Ovary (tissue), 9 donors: ENCODE results near the gene CCBE1. TPM values are rescaled to one million over a fixed set of nuclear protein-coding genes. Genes with fewer than 3 reads are reported as not detected.

ENCODE experiments used
- DNase-seq, 5 donors: peaks; one replicate each; pipeline ENCODE4 v3.0.0-alpha.2; 2019 to 2020
- H3K27ac ChIP-seq, 2 donors: fragments of 200-600 bp; one replicate each; pipeline versions ENCODE4 v1.5.1 to v1.8.0; 2019 to 2022
- H3K27me3 ChIP-seq: fragments of 200-600 bp; one replicate; pipeline ENCODE4 v1.8.0; 2022
- H3K36me3 ChIP-seq: fragments of 200-600 bp; sonication (generic); one replicate; pipeline ENCODE4 v1.5.1; 2019
- H3K4me1 ChIP-seq: one replicate; pipeline ENCODE4 v1.8.1; 2013; ENCODE audit warnings: mild to moderate bottlenecking, moderate library complexity; ENCODE audit not compliant: insufficient read depth
- H3K4me3 ChIP-seq: fragments of 200-600 bp; sonication (generic); one replicate; pipeline ENCODE4 v1.5.1; 2017
- H3K9me3 ChIP-seq, 2 donors: fragments of 200-600 bp in 1 of 2; sonication (generic) in 1 of 2; one replicate each; pipeline versions ENCODE4 v1.5.1 to v1.8.1; 2013 to 2019; ENCODE audit warnings: mild to moderate bottlenecking in 1 of 2, moderate library complexity in 1 of 2
- EP300 ChIP-seq: sonication (generic); formaldehyde crosslinking; IDR thresholded peaks from one replicate; pipeline ENCODE4 v1.6.1; 2017; ENCODE audit warnings: antibody characterized with exemption
- POLR2A ChIP-seq: fragments of 450-650 bp; IDR thresholded peaks from one replicate; pipeline ENCODE4 v1.6.1; 2017; ENCODE audit warnings: antibody characterized with exemption, mild to moderate bottlenecking, moderate library complexity
- WGBS, 3 donors: extraction: QIAGEN DNeasy Blood & Tissue Kit in 1 of 3; methylation state at CpG; one replicate each; pipeline versions ENCODE4 v1.1.5 to v1.1.7; 2013 to 2017; 5-methylcytosine and 5-hydroxymethylcytosine counted together
- intact Hi-C, 4 donors: fragments of 100-400 bp; cut with DNase I; formaldehyde crosslinking; loops; one replicate each; pipeline versions ENCODE4 v1.11.0 to v1.15.1; 2022 to 2023
- polyA plus RNA-seq, 2 donors: library from polyadenylated mRNA; stranded (reverse); fragments of 200-250 nt in 1 of 2; fragments of 350-450 nt in 1 of 2; fragmentation: Illumina TruSeq in 1 of 2; extraction: RNeasy Lipid Tissue Mini Kit (QIAGEN cat#74804) in 1 of 2; gene quantifications; one replicate each; pipeline ENCODE4 v1.2.3, GENCODE V29; 2013 to 2014
- total RNA-seq, 7 donors: library from RNA; depleted of rRNA in 2 of 7; stranded (reverse); fragments of >200 nt in 2 of 7; fragmentation: NEBNext Ultra II Directional in 3 of 7; extraction: Animal tissue kit (Norgen Biotek cat#: 25700) in 3 of 7; gene quantifications; one replicate each; pipeline versions ENCODE4 v1.1.0 to v1.2.4, GENCODE V29; 2016 to 2023
- TF ChIP-seq, protein P1 (sequence below), 3 donors: fragments of 450-650 bp in 2 of 3; fragments of 200-600 bp in 1 of 3; IDR thresholded peaks; one replicate each; pipeline versions ENCODE4 v1.5.1 to v1.8.0; 2016 to 2022; ENCODE audit warnings: antibody characterized with exemption in 3 of 3, mild to moderate bottlenecking in 1 of 3
- donor health status: DM: no; HTN: no; CAD: no; lungs with moderate emphysema.
- donor health status: DM: no; HTN: no; CAD: no.
- donor health status: Bipolar disorder and iron deficiency.
- donor health status: DM: yes; HTN: yes; CAD: no.
- donor health status: DM: no; HTN: no; CAD: no.
- donor health status: DM: yes; HTN: yes; CAD: no.

The CCBE1 gene
- total and polyA plus RNA-seq, 9 donors: 15.9 to 109 (median 43.9) TPM

GRCh38 chr18:59610546-59611140 is 86.6 kb downstream of the CCBE1 start:
- H3K9me3 ChIP-seq: no peaks in the 10 kb centered on the region
- peaks cover 29% of the 10 kb centered on the region for H3K4me1 ChIP-seq
- no peak overlapping the region for H3K27ac ChIP-seq
- no peak for TF ChIP-seq POLR2A
- TF ChIP-seq, protein P1, sequence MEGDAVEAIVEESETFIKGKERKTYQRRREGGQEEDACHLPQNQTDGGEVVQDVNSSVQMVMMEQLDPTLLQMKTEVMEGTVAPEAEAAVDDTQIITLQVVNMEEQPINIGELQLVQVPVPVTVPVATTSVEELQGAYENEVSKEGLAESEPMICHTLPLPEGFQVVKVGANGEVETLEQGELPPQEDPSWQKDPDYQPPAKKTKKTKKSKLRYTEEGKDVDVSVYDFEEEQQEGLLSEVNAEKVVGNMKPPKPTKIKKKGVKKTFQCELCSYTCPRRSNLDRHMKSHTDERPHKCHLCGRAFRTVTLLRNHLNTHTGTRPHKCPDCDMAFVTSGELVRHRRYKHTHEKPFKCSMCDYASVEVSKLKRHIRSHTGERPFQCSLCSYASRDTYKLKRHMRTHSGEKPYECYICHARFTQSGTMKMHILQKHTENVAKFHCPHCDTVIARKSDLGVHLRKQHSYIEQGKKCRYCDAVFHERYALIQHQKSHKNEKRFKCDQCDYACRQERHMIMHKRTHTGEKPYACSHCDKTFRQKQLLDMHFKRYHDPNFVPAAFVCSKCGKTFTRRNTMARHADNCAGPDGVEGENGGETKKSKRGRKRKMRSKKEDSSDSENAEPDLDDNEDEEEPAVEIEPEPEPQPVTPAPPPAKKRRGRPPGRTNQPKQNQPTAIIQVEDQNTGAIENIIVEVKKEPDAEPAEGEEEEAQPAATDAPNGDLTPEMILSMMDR (IDR thresholded peaks at IDR 0.05): no peak
- TF ChIP-seq EP300: no peak
- no peaks in the 10 kb centered on the region for H3K27me3 ChIP-seq
- WGBS, 3 donors: 76 to 93% (median 92%) methylated on average over 5 of the region's 5 CpGs
- no peak overlapping the region for H3K4me3 ChIP-seq
- no peaks in the 10 kb centered on the region for H3K36me3 ChIP-seq
- intact Hi-C loops: loop anchor here in 1 of 4 donors (10.0 kb wide), 1 partner anchor 96 kb away; no protein-coding TSS in a partner anchor
- no peak for DNase-seq

DNA sequence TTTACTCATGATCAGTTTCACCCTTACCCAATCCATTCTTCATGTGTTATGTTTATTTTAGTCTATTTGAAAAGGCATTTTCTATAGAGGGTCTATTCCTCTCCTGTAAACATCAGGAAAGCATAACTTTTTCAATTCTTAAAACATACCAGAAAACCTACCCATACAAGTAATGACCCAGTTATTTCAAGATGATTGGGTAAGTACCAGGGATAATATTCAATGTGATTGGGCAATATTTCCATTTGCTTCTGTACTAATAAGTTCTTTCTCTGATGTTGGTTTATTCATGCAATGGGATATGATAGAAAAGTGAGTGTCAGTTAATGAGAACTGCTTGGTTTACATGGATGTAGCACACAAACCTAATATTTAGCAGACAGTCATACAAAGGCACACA is 87.6 kb downstream of the CCBE1 start:
- TF ChIP-seq, protein P1 (IDR thresholded peaks at IDR 0.05): no peak
- TF ChIP-seq POLR2A: no peak
- TF ChIP-seq EP300: no peak

DNA sequence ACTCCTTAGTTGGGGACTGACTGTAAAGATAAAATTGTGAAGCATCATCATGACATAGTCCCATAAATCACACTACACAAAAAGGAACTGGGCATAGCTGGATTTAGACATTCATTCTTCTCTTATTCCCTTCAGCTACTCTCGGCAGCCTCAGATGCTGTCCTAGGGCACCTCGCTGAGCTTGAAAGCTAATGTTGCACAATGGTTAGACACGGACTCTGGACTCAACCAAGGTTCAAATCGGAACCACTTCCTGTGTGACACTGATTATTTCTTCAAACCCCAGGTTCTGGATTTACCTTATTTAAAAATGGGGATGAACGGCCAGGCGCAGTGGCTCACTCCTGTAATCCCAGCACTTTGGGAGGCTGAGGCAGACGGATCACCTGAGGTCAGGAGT is 89.8 kb downstream of the CCBE1 start:
- H3K27me3 ChIP-seq: no peaks in the 10 kb centered on the region
- WGBS, 3 donors: 90 to 98% (median 91%) methylated on average over 7 of the region's 7 CpGs
- H3K9me3 ChIP-seq: no peaks in the 10 kb centered on the region
- no peak overlapping the region for H3K4me3 ChIP-seq
- peaks cover 33% of the 10 kb centered on the region for H3K4me1 ChIP-seq
- DNase-seq: no peak
- TF ChIP-seq EP300 (no peak), POLR2A (no peak)
- TF ChIP-seq, protein P1 (IDR thresholded peaks at IDR 0.05): no peak
- intact Hi-C loops: no loop called here
- H3K36me3 ChIP-seq: no peaks in the 10 kb centered on the region
- peak overlapping the region in 1 of 2 donors; percentile 80 for H3K27ac ChIP-seq

More for the DNA sequence above, 87.6 kb downstream of the CCBE1 start:
- no peaks in the 10 kb centered on the region for H3K27me3 ChIP-seq
- H3K4me3 ChIP-seq: no peak overlapping the region
- H3K36me3 ChIP-seq: no peaks in the 10 kb centered on the region
- H3K27ac ChIP-seq: no peak overlapping the region
- no peak for DNase-seq
- intact Hi-C loops: loop anchor here in 1 of 4 donors (10.0 kb wide), 1 partner anchor 95 kb away; no protein-coding TSS in a partner anchor
- no peaks in the 10 kb centered on the region for H3K9me3 ChIP-seq
- peaks cover 36% of the 10 kb centered on the region for H3K4me1 ChIP-seq

DNA sequence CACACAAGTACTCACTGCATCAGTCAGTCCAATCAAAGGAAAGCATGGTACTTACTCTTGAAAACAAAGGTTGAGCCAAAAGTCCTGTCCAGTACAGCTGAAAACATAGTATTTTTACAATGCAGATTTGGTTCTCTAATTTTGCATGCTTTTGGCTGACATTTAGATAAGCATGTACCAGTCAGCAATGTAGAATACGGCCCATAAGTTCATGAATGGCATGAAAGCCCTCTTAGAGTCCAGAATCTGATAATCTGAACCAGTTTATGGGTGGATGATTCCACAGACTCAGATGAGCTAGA is 90.2 kb downstream of the CCBE1 start:
- Histone ChIP-seq H3K27ac (peak overlapping the region in 1 of 2 donors; percentile 80), H3K4me3 (no peak overlapping the region), H3K36me3 (no peaks in the 10 kb centered on the region), H3K4me1 (peaks cover 30% of the 10 kb centered on the region), H3K27me3 (no peaks in the 10 kb centered on the region), H3K9me3 (no peaks in the 10 kb centered on the region)
- no peak for DNase-seq
- 19 to 62% (median 28%) methylated on average over 1 of the region's 1 CpG for WGBS, 3 donors
- intact Hi-C loops: no loop called here
- TF ChIP-seq, protein P1 (IDR thresholded peaks at IDR 0.05): no peak
- TF ChIP-seq EP300 (no peak), POLR2A (no peak)
